ENCODE data around the gene CES3.

The CES3 gene

DNA sequence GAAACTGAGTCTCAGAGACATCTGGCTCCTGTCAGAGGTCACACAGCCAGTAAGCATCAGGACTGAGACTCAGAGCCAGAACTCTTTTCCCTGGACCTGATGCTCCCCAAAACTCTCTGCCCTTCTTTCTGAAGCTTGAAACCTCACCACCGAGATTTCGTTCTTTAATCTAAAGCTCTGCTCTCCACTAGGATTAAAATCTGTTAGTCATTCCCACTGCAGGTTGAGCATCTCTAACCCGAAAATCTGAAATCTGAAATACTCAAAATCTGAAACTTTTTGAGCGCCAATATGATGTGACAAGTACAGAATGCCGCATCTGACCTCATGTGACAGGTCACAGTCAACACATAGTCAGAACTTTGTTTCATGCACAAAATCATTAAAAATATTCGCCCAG is 44.5 kb upstream of the CES3 start:
- no peak overlapping the region for H3K27ac ChIP-seq
- TF ChIP-seq, protein P1, sequence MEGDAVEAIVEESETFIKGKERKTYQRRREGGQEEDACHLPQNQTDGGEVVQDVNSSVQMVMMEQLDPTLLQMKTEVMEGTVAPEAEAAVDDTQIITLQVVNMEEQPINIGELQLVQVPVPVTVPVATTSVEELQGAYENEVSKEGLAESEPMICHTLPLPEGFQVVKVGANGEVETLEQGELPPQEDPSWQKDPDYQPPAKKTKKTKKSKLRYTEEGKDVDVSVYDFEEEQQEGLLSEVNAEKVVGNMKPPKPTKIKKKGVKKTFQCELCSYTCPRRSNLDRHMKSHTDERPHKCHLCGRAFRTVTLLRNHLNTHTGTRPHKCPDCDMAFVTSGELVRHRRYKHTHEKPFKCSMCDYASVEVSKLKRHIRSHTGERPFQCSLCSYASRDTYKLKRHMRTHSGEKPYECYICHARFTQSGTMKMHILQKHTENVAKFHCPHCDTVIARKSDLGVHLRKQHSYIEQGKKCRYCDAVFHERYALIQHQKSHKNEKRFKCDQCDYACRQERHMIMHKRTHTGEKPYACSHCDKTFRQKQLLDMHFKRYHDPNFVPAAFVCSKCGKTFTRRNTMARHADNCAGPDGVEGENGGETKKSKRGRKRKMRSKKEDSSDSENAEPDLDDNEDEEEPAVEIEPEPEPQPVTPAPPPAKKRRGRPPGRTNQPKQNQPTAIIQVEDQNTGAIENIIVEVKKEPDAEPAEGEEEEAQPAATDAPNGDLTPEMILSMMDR (IDR thresholded peaks at IDR 0.05), result no peak
- no peak for TF ChIP-seq ZFX (IDR thresholded peaks at IDR 0.05; ENCODE audit: borderline replicate concordance)

DNA sequence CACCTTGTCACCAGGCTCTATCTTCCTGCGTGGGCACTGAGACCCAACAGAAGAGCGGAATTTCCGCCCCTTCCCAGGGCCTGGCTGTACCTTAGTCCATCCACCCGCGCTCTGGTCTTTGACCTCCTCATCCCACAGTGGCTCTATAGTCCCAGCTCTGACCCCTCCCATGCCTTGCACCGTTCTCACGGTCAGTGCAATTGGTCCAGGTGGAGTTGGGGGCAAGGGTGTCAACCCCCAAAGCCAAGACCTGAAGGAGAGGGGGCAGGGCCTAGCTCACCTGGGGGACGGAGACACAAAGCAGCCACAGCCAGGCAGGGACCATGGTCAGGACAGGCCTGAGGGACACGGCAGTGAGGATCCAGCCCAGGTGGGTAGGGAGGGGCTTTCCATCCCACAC is 43.3 kb upstream of the CES3 start:
- H3K27ac ChIP-seq, result no peak overlapping the region

DNA sequence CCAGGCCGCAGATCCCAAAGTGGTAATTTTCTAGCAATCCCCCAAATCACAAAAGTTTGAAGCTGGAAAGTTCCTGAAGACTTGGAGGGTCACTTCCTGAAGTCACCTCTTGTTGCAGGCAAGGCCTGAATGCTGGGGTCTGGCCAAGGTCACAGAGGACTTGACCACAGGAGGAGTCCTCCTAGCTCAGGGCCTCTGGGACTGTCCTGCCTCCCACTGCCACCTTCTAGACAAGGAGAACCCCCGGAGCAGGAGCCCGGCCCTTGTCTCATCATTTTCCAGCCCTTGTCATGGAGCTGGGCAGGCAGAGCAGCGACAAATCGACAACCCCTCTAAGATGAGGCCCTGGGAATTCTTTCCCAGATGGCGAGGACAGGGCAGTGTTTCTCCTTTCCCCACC is 42.7 kb upstream of the CES3 start:
- TF ChIP-seq ZFX (IDR thresholded peaks at IDR 0.05; ENCODE audit: borderline replicate concordance), result no peak
- TF ChIP-seq, protein P1 (IDR thresholded peaks at IDR 0.05), result no peak
- no peak overlapping the region for H3K27ac ChIP-seq

More for the DNA sequence above, 43.3 kb upstream of the CES3 start:
- TF ChIP-seq, protein P1 (IDR thresholded peaks at IDR 0.05), result no peak
- TF ChIP-seq ZFX (IDR thresholded peaks at IDR 0.05; ENCODE audit: borderline replicate concordance), result no peak

DNA sequence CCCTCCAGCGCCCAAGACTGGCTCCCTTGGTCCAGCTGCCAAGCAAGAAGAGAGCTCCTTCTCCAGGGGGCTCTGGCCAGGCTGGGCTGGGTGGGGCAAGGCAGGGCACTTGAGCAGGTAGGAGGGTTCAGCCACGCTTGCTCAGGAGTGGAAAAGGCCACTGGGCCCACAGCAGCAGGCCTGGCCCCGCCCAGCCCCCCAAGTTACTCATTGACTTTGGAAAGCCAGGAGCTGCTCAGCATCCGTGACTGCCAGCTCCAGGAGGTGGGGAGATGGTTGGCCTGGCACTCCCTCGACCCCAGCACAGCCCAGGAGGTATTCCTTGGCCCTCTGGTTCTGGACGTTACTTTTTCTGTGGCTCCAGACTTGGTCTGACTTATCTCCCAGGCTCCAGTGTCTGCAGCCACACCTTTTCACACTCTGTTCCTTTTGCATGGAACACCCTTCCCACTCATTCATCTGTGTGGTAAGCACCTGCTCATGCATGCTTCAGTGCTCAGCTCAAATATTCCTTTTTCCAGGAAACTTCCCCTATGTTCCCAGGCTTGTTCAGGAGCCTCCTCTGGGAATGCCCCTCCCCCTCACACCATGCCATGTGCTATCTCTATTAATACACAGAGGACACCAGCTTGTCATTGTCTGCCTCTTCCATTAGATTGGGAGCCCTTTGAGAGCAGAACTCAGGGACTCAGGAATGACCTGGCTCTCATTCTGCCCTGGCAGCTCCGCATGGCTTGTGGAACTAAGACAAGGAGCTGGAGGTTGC is 42.1 kb upstream of the CES3 start, which contains the start of gene CDH16:
CDH16 (minus strand) TSS at position 83 of the 766 bp plus-strand sequence. CDS start 820 bp downstream, outside the sequence.
- TF ChIP-seq ZFX (IDR thresholded peaks at IDR 0.05; ENCODE audit: borderline replicate concordance), result no peak
- TF ChIP-seq, protein P1 (IDR thresholded peaks at IDR 0.05), result no peak
- no peak within 1 kb of the TSS for H3K27ac ChIP-seq

DNA sequence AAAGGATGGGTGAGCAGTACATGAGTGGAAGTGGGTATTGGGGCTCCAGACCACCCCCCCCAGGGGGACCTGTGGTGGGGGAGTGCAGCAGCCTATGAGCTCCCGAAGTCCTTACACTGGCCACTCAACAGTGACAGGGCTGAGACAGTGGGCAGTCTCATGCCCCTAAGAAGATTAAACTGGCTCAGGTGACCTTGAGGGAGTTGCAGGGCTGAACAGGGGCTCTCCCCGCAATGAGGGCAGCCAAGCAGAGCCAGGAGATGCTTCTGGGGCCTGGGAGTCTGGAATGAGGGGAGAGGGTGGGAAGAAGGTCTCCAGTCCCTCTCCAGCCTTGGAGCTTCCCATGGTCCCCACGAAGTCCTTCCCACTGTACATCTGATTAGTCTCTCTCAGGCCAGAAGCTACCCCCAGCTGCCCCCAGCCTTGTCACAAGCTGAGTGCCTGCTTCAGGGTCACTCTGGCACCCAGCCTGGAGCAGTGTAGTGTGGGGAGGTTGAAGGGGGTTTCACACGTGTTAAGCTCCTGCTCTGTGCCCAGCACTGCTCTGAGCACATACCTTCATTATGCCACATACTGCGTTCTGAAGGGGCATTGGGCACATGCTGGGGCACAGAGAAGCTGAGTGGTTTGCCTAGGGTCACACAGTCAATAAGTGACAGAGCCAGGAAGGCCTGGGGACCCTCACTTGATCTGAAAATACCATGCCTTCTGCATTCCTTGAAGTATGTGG is 41.3 kb upstream of the CES3 start:
- H3K27ac ChIP-seq, result no peak overlapping the region
- TF ChIP-seq ZFX (IDR thresholded peaks at IDR 0.05; ENCODE audit: borderline replicate concordance), result no peak
- TF ChIP-seq, protein P1 (IDR thresholded peaks at IDR 0.05), result no peak

DNA sequence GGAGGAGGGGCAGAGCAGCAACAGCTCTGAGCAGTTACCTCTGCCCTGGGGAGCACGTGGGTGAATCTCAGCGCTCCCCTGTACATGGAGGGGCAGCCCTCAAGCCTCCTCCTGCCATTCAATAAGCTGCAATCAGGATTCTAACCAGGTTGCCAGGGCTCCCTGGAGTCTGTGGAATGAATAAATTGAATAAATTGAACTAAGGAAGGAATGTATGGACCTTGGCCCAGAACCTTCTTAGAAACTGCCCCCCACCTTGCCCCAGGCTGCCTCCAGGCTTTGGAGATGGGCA is 40.8 kb upstream of the CES3 start:
- no peak overlapping the region for H3K27ac ChIP-seq
- TF ChIP-seq, protein P1 (IDR thresholded peaks at IDR 0.05), result no peak
- TF ChIP-seq ZFX (IDR thresholded peaks at IDR 0.05; ENCODE audit: borderline replicate concordance), result no peak
